Stimulated activated CD8-positive, alpha-beta memory T cell treated with anti-CD3 and anti-CD28 coated beads, Interleukin-4, amount 100 ng/mL, for 4 hours (primary cell): Measurements from ENCODE around the gene RBM26.
"Not testable (repeated sequence)": the region's sequence is repeated elsewhere in the genome, so short reads cannot be mapped to it uniquely, and the experiment has no call there.

Experiments used
- DNase-seq, 2 donors: peaks; one replicate each; pipeline ENCODE4 v3.0.0-alpha.2; 2020; ENCODE audit warnings: low read depth in 2 of 2, low spot score in 1 of 2

RBM26 gene

GRCh38 chr13:79387853-79388252 lies 18.2 kb downstream of the RBM26 start:
- no peak for DNase-seq

- no peak for DNase-seq
These were observed 19.8 kb downstream of the RBM26 start for GRCh38 chr13:79386125-79386826.

DNA sequence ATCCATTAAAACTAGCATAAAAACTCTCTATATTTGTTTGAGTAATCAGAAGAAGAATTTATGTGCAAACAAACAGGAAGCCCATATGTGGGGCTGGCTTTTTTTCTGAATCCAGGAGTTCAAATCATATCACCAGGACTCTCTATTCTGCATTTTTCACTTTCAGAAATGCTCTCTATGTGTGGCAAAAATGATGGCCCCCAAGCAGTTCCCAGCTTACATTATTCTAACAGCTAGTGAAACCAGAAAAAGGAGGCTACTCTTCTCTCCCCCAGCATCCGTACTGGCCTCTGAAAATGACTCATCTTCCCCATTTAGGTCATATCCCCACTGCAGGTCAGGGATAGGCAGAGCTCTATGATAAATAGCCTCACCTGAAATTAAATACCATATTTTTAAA lies 20.4 kb downstream of the RBM26 start:
- DNase-seq: no peak

DNA sequence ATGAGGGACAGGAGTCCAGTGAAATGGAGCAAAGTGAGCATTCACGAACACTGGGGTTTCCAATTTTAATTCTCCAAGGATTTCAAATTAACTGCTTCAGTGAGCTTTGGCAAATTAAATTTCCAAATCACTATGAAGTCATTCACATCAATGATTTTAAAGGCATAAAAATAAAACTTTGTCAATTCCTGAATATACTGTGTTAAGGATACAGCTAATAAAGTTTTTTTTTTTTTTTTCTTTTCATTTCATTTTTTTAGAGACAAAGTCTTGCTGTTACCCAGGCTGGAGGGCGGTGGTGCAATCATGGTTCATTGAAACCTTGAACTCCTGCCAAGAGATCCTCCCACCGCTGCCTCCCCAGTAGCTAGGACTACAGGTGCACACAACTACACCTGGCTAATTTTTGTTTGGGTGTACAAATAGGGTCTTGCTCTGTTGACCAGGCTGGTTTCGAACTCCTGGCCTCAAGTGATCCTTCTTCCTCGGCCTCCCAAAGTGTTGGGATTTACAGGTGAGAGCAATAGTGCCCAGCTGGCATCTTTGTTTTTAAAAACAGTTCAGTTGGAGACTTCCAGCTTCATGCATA lies 21.9 kb downstream of the RBM26 start:
- DNase-seq: no peak

GRCh38 chr13:79382545-79383275 lies 23.3 kb downstream of the RBM26 start:
- no peak for DNase-seq

GRCh38 chr13:79380997-79381396 lies 25.1 kb downstream of the RBM26 start:
- DNase-seq: no peak

DNA sequence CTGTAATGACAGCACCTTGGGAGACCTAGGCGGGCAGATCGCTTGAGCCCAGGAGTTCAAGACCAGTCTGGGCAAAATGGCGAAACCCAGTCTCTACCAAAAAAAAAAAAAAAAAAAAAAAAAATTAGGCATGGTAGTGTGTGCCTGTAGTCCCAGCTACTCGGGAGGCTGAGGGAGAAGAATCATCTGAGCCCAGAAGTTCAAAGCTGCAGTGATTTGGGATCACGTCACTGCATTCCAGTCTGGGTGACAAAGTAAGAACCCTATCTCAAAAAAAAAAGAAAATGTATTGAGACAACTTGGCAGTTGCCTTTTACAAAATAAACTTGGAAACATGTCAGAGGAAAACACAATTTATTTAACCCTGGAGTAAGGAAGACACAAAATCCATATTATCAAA lies 26.8 kb downstream of the RBM26 start:
- DNase-seq: no peak

DNA sequence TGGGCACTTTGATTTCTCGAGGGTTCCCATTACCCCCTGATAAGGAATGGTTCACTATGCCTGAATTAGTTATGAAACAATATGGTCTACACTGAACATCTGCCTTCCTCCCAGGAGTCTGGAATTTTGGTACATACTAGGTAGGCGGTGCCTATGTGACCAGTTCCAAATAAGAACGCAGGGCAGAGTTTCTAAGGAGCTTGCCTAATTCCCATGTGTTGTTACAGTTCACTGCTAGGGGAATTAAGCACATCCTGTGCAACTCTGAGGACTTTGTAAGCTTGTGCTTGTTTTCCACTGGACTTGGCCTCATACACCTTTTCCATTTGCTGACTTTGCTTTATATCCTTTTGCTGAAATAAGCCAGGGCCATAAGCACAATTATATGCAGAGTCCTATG lies 29.2 kb downstream of the RBM26 start:
- no peak for DNase-seq

GRCh38 chr13:79374578-79374977 lies 31.5 kb downstream of the RBM26 start:
- DNase-seq: no peak

DNA sequence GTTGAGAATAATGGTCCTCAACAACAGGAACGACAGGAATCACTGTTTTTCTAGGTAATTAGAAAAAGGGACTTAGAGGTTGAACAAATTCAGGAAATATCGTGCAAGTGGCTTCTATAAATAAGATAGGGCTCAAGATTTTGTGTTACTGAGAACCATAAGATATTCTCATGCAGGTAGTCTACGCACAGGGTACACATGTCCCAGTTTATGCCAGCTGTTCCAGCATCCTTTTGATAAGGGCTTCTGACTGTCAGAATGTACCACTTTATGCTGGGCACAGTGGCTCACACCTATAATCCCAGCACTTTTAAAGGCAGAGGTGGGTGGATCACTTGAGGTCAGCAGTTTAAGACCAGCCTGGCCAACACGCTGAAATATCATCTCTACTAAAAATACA lies 32.1 kb downstream of the RBM26 start:
- no peak for DNase-seq

GRCh38 chr13:79369226-79369625 lies 36.8 kb downstream of the RBM26 start:
- DNase-seq: no peak

- DNase-seq: no peak
These were observed 40.1 kb downstream of the RBM26 start for GRCh38 chr13:79365981-79366380.

DNA sequence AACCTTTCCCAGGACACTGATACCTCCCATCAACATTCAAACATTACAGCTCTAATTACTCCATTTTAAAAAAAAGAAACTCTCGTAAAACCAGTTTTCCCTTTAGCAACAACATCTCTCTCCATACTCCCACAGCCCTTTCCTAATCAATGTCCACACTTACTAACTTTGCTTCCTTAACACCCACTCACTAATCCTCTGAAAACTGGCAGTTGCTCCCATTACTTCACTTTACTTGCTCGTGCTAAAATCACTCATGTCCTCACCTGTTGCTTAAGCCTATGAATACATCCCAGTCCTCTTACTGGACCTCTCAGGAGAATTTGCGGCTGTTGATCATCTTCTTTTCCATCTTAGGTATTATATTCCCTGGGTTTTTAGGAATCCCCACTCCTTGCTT lies 44.8 kb downstream of the RBM26 start:
- DNase-seq: no peak

DNA sequence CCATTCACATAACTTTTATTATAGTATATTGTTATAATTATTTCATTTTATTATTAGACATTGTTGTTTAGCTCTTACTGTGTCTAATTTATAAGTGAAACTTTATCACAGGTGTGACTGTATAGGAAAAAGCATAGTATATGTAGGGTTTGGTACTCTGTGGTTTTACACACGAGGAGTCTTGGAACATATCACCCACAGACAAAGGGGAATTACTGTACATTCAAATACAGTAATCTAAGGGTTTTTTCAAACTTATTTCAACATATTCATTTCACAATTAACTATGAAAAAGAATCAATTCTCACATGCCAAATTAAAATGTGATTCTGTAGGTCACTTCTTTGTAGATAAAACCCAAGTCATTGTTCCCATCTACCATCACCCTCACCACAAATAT lies 46.0 kb downstream of the RBM26 start:
- DNase-seq: no peak

GRCh38 chr13:79359064-79359463 lies 47.0 kb downstream of the RBM26 start:
- DNase-seq: no peak

- DNase-seq: no peak
These were observed 51.8 kb downstream of the RBM26 start for GRCh38 chr13:79354285-79354684.

GRCh38 chr13:79353693-79354092 lies 52.4 kb downstream of the RBM26 start:
- DNase-seq: no peak

- no peak for DNase-seq
These were observed 53.9 kb downstream of the RBM26 start for GRCh38 chr13:79352107-79352506.

GRCh38 chr13:79349608-79350007 lies 56.4 kb downstream of the RBM26 start:
- not testable (repeated sequence) for DNase-seq

GRCh38 chr13:79349011-79349410 lies 57.0 kb downstream of the RBM26 start:
- no peak for DNase-seq

DNA sequence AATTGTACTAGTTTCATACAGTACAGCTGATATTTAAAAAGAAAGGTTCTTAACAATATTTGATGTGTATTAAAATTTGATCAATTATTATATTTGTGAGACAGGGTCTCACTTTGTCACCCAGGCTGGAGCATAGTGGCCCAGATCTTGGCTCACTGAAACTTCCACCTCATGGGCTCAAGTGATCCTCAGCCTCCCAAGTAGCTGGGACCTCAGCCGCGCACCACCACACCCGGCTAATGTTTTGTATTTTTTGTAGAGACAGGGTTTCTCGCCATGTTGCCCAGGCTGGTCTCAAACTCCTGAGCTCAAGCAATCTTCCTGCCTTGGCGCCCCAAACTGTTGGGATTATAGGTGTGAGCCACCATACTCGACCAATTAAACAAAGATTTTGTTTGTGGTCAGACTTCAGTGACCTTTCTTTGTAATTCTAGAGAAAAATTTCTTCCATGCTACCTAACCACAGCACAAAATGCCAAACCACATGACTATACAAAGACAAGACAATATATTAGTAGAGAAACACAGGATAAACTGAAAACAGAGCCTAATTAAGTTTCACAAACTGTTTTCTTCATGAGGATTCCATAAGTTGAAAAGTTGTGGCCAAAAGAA lies 59.6 kb downstream of the RBM26 start:
- no peak for DNase-seq

- no peak for DNase-seq
These were observed 64.9 kb downstream of the RBM26 start for GRCh38 chr13:79341202-79341601.
